Keratinocyte (primary cell): ENCODE measurements around the gene NECTIN4. TPM values are rescaled to one million over a fixed set of nuclear protein-coding genes. Genes with fewer than 3 reads are reported as not detected.

Source experiments
- DNase-seq: peaks from one replicate; pipeline ENCODE4 v3.0.0-alpha.2; 2011; ENCODE audit warnings: low read depth, missing footprints, low spot score
- FAIRE-seq: peaks from 2 replicates; lab custom pipeline; 2011; peaks lifted over from hg19 to GRCh38; lab: Jason Lieb, UNC
- H2AFZ ChIP-seq: 2 replicates; pipeline ENCODE4 v1.6.0; 2012; ENCODE audit warnings: low read length, control low read depth, inconsistent platforms; ENCODE audit not compliant: control insufficient read depth
- H3K27ac ChIP-seq: 2 replicates; pipeline ENCODE4 v1.5.1; 2011; ENCODE audit warnings: low read length; ENCODE audit not compliant: control insufficient read depth, insufficient read depth
- H3K27me3 ChIP-seq: 3 replicates; pipeline ENCODE4 v1.6.0; 2011; ENCODE audit warnings: low read length; ENCODE audit not compliant: control insufficient read depth, insufficient read depth; ENCODE audit errors: extremely low read depth
- H3K36me3 ChIP-seq, 2 experiments: 2 replicates in 1 of 2; 3 replicates in 1 of 2; pipeline ENCODE4 v1.5.1; 2011; ENCODE audit warnings: low read length in 2 of 2, mild to moderate bottlenecking in 1 of 2; ENCODE audit not compliant: control insufficient read depth in 2 of 2, insufficient read depth in 2 of 2; ENCODE audit errors: extremely low read depth in 1 of 2
- H3K4me1 ChIP-seq: 3 replicates; pipeline ENCODE4 v1.5.1; 2011; ENCODE audit warnings: low read length; ENCODE audit not compliant: control insufficient read depth, insufficient read depth; ENCODE audit errors: extremely low read depth
- H3K4me2 ChIP-seq: 3 replicates; pipeline ENCODE4 v1.6.0; 2011; ENCODE audit warnings: low read depth, low read length; ENCODE audit not compliant: control insufficient read depth, insufficient read depth; ENCODE audit errors: extremely low read depth
- H3K4me3 ChIP-seq, 3 experiments: fragments of 200-600 bp in 1 of 3; sonication (generic) in 1 of 3; 2 replicates in 2 of 3; 3 replicates in 1 of 3; pipeline ENCODE4 v1.5.1; 2011 to 2016; ENCODE audit warnings: low read length in 3 of 3, mild to moderate bottlenecking in 3 of 3, control low read depth in 2 of 3, inconsistent platforms in 1 of 3, low read depth in 1 of 3, mixed read lengths in 1 of 3, mixed run types in 1 of 3, moderate library complexity in 1 of 3; ENCODE audit not compliant: control insufficient read depth in 2 of 3, insufficient read depth in 2 of 3; ENCODE audit errors: extremely low read depth in 1 of 3
- H3K79me2 ChIP-seq: 2 replicates; pipeline ENCODE4 v1.6.0; 2012; ENCODE audit warnings: low read length; ENCODE audit not compliant: control insufficient read depth, insufficient read depth
- H3K9ac ChIP-seq: 3 replicates; pipeline ENCODE4 v1.6.0; 2011; ENCODE audit warnings: low read length; ENCODE audit not compliant: control insufficient read depth, insufficient read depth; ENCODE audit errors: extremely low read depth
- H3K9me1 ChIP-seq: 3 replicates; pipeline ENCODE4 v1.6.0; 2011; ENCODE audit warnings: low read length; ENCODE audit not compliant: control insufficient read depth, insufficient read depth; ENCODE audit errors: extremely low read depth
- H3K9me3 ChIP-seq: 2 replicates; pipeline ENCODE4 v1.5.1; 2012; ENCODE audit warnings: low read depth, low read length; ENCODE audit not compliant: control insufficient read depth
- H4K20me1 ChIP-seq: 3 replicates; pipeline ENCODE4 v1.6.0; 2011; ENCODE audit warnings: low read length; ENCODE audit not compliant: control insufficient read depth, insufficient read depth; ENCODE audit errors: extremely low read depth
- EZH2 ChIP-seq: IDR thresholded peaks from one replicate; pipeline ENCODE4 v1.6.1; 2012; ENCODE audit warnings: inconsistent platforms, mild to moderate bottlenecking, low read length, moderate library complexity
- dilution Hi-C: fragments of 300-500 bp; cut with MboI; formaldehyde crosslinking; loops from one replicate; pipeline ENCODE4 v1.7.0; 2020; ENCODE audit warnings: low sequenced_read_pairs; ENCODE audit not compliant: extremely low pct_ligation_motif_present
- polyA plus RNA-seq, 5 experiments: library from polyadenylated mRNA; depleted of rRNA in 3 of 5; stranded (reverse) in 3 of 5; stranded (forward) in 1 of 5; unstranded in 1 of 5; fragments of >200 nt; gene quantifications; 1 replicate in 1 of 5; 2 replicates in 3 of 5; 3 replicates in 1 of 5; pipeline versions ENCODE4 v1.2.1 to v1.2.3, GENCODE V29; 2011 to 2012; ENCODE audit warnings: missing spikeins in 2 of 5, low read depth in 1 of 5, low replicate concordance in 1 of 5
- TF ChIP-seq, protein P1 (sequence below), 3 experiments: IDR thresholded peaks in 1 of 3; conservative IDR thresholded peaks in 1 of 3; optimal IDR thresholded peaks in 1 of 3; 2 replicates in 2 of 3; 3 replicates in 1 of 3; pipeline versions ENCODE3 to v1.5.1; 2011; ENCODE audit warnings: low read length in 3 of 3, mild to moderate bottlenecking in 3 of 3, moderate library complexity in 2 of 3, control low read depth in 1 of 3, inconsistent platforms in 1 of 3; ENCODE audit not compliant: insufficient read depth in 2 of 3; ENCODE audit errors: extremely low read depth in 1 of 3

Gene NECTIN4
- polyA plus RNA-seq, 1 donor (not counting 4 experiments of a cell fraction or from before 2014, with no cell fraction given) = 8.6 TPM

DNA sequence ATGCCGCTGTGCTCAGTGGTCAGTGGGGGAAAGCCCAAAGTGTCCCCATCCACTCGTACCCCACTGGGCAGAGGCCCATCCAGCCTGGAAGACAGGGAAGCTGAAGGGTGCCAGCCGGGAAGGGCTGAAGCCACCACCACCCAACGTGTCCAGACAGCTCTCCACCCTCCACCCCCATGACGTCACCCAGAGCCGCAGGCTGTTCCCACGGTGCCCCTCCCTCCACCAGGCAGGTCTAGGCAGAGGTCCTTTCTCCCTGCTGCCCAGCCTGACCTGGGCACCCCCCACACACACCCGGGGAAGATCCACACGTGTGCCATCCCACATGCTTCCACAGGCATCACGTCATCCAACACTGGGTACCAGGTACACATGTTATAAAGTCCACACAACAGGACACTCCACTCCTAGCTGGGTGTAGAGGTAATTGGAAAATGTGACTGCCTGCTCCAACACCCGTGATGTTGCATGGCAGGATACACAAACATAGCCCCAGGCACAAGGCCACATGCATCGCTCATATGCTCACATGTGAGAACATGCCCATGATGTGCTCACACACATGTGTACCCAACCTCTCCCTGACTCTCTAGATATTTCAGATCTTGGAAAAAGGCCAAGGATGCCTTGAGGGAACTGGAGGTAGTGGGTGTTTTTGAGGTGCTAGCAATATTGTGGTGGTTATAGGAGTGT lies 14.5 kb downstream of the NECTIN4 start:
- peak overlapping the region; percentile 71 for H3K4me2 ChIP-seq
- H3K4me1 ChIP-seq = peaks cover 27% of the 10 kb centered on the region
- H3K9ac ChIP-seq = peak overlapping the region; percentile 72
- no peaks in the 10 kb centered on the region for H3K27me3 ChIP-seq
- peak overlapping the region; percentile 63 for H2AFZ ChIP-seq
- peak overlapping the region in 2 of 3 experiments; percentile 21 to 34 for H3K4me3 ChIP-seq
- no peaks in the 10 kb centered on the region for H4K20me1 ChIP-seq
- H3K9me1 ChIP-seq = peaks cover 2% of the 10 kb centered on the region
- H3K79me2 ChIP-seq = no peaks in the 10 kb centered on the region
- H3K36me3 ChIP-seq = no peaks in the 10 kb centered on the region
- no peaks in the 10 kb centered on the region for H3K9me3 ChIP-seq
- dilution Hi-C loops = no loop called here
- peak overlapping the region; percentile 95 for H3K27ac ChIP-seq
- no peak for TF ChIP-seq EZH2
- TF ChIP-seq, protein P1, sequence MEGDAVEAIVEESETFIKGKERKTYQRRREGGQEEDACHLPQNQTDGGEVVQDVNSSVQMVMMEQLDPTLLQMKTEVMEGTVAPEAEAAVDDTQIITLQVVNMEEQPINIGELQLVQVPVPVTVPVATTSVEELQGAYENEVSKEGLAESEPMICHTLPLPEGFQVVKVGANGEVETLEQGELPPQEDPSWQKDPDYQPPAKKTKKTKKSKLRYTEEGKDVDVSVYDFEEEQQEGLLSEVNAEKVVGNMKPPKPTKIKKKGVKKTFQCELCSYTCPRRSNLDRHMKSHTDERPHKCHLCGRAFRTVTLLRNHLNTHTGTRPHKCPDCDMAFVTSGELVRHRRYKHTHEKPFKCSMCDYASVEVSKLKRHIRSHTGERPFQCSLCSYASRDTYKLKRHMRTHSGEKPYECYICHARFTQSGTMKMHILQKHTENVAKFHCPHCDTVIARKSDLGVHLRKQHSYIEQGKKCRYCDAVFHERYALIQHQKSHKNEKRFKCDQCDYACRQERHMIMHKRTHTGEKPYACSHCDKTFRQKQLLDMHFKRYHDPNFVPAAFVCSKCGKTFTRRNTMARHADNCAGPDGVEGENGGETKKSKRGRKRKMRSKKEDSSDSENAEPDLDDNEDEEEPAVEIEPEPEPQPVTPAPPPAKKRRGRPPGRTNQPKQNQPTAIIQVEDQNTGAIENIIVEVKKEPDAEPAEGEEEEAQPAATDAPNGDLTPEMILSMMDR (optimal IDR thresholded peaks at IDR 0.05 in 1 of 3, IDR thresholded peaks at IDR 0.05 in 1 of 3, conservative IDR thresholded peaks at IDR 0.05 in 1 of 3; ENCODE audit: extremely low read depth in 1 of 3, insufficient read depth in 2 of 3, low read length in 3 of 3) = no peak
- peak; percentile 93 for DNase-seq
- peak; percentile 93 for FAIRE-seq

DNA sequence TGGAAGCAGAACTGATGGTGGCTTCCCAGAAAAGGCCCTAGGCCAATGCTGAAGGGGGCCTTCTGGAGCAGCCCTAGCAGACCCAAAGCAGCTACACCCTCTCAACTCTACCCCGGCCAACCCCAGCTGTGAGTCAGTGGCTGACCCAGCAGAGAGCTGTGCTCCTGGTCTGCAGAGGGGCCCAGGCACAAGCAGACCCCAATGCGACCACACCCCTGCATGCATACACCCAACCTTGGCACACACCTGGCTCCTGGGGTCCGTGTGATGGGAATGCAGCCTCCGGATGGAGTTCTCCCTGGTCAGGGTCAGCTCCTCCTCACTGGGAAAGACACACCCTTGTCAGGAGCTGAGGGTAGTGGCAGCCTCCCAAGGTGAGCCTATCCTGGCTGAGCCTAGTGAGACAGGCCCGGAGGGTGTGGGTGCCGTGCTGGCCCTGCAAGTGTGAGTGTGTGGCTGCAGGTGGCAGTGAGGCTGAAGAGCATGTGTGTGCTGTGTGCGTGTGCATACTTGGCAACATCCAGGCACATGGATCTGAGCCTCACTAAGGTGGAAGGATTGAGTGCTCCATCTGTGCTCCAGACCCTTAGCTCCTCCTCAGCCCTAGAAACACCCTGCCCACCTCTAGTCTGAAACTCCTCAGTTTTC lies 15.8 kb downstream of the NECTIN4 start:
- no peaks in the 10 kb centered on the region for H3K27me3 ChIP-seq
- no peak overlapping the region for H3K4me3 ChIP-seq
- no peaks in the 10 kb centered on the region for H4K20me1 ChIP-seq
- TF ChIP-seq EZH2 = no peak
- TF ChIP-seq, protein P1 (optimal IDR thresholded peaks at IDR 0.05 in 1 of 3, IDR thresholded peaks at IDR 0.05 in 1 of 3, conservative IDR thresholded peaks at IDR 0.05 in 1 of 3; ENCODE audit: extremely low read depth in 1 of 3, insufficient read depth in 2 of 3, low read length in 3 of 3) = peak; percentile 43 to 73 (median 46)
- peaks cover 32% of the 10 kb centered on the region for H3K4me1 ChIP-seq
- no peaks in the 10 kb centered on the region for H3K36me3 ChIP-seq
- peak overlapping the region; percentile 95 for H3K27ac ChIP-seq
- peaks cover 2% of the 10 kb centered on the region for H3K9me1 ChIP-seq
- H3K79me2 ChIP-seq = no peaks in the 10 kb centered on the region
- H3K4me2 ChIP-seq = peak overlapping the region; percentile 71
- H2AFZ ChIP-seq = no peak overlapping the region
- H3K9me3 ChIP-seq = no peaks in the 10 kb centered on the region
- DNase-seq (peak; percentile 96), FAIRE-seq (peak; percentile 63)
- H3K9ac ChIP-seq = peak overlapping the region; percentile 72
- dilution Hi-C loops = no loop called here
